Left forelimb (tissue), 1 donor: Measurements from ENCODE around the gene ACE.

Experiments used
- DNase-seq: peaks from one replicate; pipeline ENCODE4 v3.0.0-alpha.2; 2018; ENCODE audit warnings: low spot score

The ACE gene

GRCh38 chr17:63491413-63491812, 14.6 kb downstream of the ACE start:
- DNase-seq, result no peak

GRCh38 chr17:63491977-63492618, 15.2 kb downstream of the ACE start:
- no peak for DNase-seq

- no peak for DNase-seq
These were observed 16.1 kb downstream of the ACE start for GRCh38 chr17:63492940-63493339.

- no peak for DNase-seq
These were observed 16.6 kb downstream of the ACE start for GRCh38 chr17:63493411-63493810.

- no peak for DNase-seq
These were observed 17.6 kb downstream of the ACE start for GRCh38 chr17:63494300-63494928.

GRCh38 chr17:63495491-63495890, 18.6 kb downstream of the ACE start:
- DNase-seq, result no peak

- no peak for DNase-seq
These were observed 19.3 kb downstream of the ACE start for GRCh38 chr17:63496177-63496576.

GRCh38 chr17:63496663-63497400, 20.0 kb downstream of the ACE start:
- no peak for DNase-seq

- DNase-seq, result no peak
These were observed 21.0 kb downstream of the ACE start for GRCh38 chr17:63497708-63498483.

- no peak for DNase-seq
These were observed 21.9 kb downstream of the ACE start for GRCh38 chr17:63498626-63499195.

GRCh38 chr17:63500543-63501390, 23.9 kb downstream of the ACE start:
- DNase-seq, result no peak

- no peak for DNase-seq
These were observed 26.5 kb downstream of the ACE start for GRCh38 chr17:63503341-63503705.

- no peak for DNase-seq
These were observed 27.4 kb downstream of the ACE start for GRCh38 chr17:63504261-63504660.

- no peak for DNase-seq
These were observed 28.5 kb downstream of the ACE start for GRCh38 chr17:63505341-63505740.

GRCh38 chr17:63506627-63507026, 29.8 kb downstream of the ACE start:
- DNase-seq, result no peak

- no peak for DNase-seq
These were observed 34.5 kb downstream of the ACE start for GRCh38 chr17:63511331-63511730.

- no peak for DNase-seq
These were observed 35.5 kb downstream of the ACE start for GRCh38 chr17:63512388-63512787.

- no peak for DNase-seq
These were observed 36.2 kb downstream of the ACE start for GRCh38 chr17:63512896-63513644.

- DNase-seq, result no peak
These were observed 37.6 kb downstream of the ACE start for GRCh38 chr17:63514477-63514876.

- no peak for DNase-seq
These were observed 38.1 kb downstream of the ACE start for GRCh38 chr17:63514974-63515373.

- no peak for DNase-seq
These were observed 38.6 kb downstream of the ACE start for GRCh38 chr17:63515426-63515825.
